GM12873 (cell line): ENCODE measurements around the gene FAM53B.

Experiments used
- CTCF ChIP-seq: IDR thresholded peaks from 2 replicates; pipeline ENCODE4 v1.5.1; 2012; ENCODE audit warnings: low read depth, mild to moderate bottlenecking, moderate library complexity, low read length, control low read depth; ENCODE audit not compliant: insufficient read depth; ENCODE audit errors: missing control alignments

The FAM53B gene

GRCh38 chr10:124736491-124737136, 7.6 kb downstream of the FAM53B start:
- TF ChIP-seq CTCF: no peak

GRCh38 chr10:124735491-124736286, 8.5 kb downstream of the FAM53B start:
- TF ChIP-seq CTCF: no peak

GRCh38 chr10:124734311-124735166, 9.6 kb downstream of the FAM53B start:
- TF ChIP-seq CTCF: no peak

GRCh38 chr10:124733571-124734245, 10.5 kb downstream of the FAM53B start:
- TF ChIP-seq CTCF: no peak

- TF ChIP-seq CTCF: no peak
Observed at GRCh38 chr10:124732931-124733570, 11.1 kb downstream of the FAM53B start.

- TF ChIP-seq CTCF: no peak
Observed at GRCh38 chr10:124731551-124731950, 12.6 kb downstream of the FAM53B start.
